Measurements from ENCODE around the gene SLC26A9.

Gene SLC26A9

GRCh38 chr1:205943245-205943644, at the start of gene SLC26A9:
Gene SLC26A9, minus strand, starts transcription at chr1:205943456. Its CDS starts 7,636 bp downstream, at chr1:205935820.
- no peak for FAIRE-seq

- FAIRE-seq = no peak
These were observed 49.1 kb upstream of the SLC26A9 start for GRCh38 chr1:205992218-205992882.

GRCh38 chr1:205991237-205991636, 48.0 kb upstream of the SLC26A9 start:
- FAIRE-seq = no peak

- FAIRE-seq = no peak
These were observed 47.0 kb upstream of the SLC26A9 start for GRCh38 chr1:205990226-205990625.

GRCh38 chr1:205989786-205990185, 46.5 kb upstream of the SLC26A9 start:
- no peak for FAIRE-seq

GRCh38 chr1:205988585-205988995, 45.3 kb upstream of the SLC26A9 start:
- FAIRE-seq = no peak

GRCh38 chr1:205986861-205987260, 43.6 kb upstream of the SLC26A9 start:
- FAIRE-seq = no peak

- no peak for FAIRE-seq
These were observed 43.0 kb upstream of the SLC26A9 start for GRCh38 chr1:205986292-205986691.

- FAIRE-seq = no peak
These were observed 42.2 kb upstream of the SLC26A9 start for GRCh38 chr1:205985330-205986005.

GRCh38 chr1:205983925-205984725, 40.9 kb upstream of the SLC26A9 start:
- no peak for FAIRE-seq

- no peak for FAIRE-seq
These were observed 38.0 kb upstream of the SLC26A9 start for GRCh38 chr1:205981257-205981656.

- FAIRE-seq = no peak
These were observed 37.1 kb upstream of the SLC26A9 start for GRCh38 chr1:205980237-205980870.

- FAIRE-seq = no peak
These were observed 36.0 kb upstream of the SLC26A9 start for GRCh38 chr1:205979301-205979700.

- FAIRE-seq = no peak
These were observed 35.4 kb upstream of the SLC26A9 start for GRCh38 chr1:205978676-205979075.

- FAIRE-seq = no peak
These were observed 34.3 kb upstream of the SLC26A9 start for GRCh38 chr1:205977402-205978014.

GRCh38 chr1:205976708-205977401, 33.6 kb upstream of the SLC26A9 start:
- FAIRE-seq = no peak

- FAIRE-seq = no peak
These were observed 32.8 kb upstream of the SLC26A9 start for GRCh38 chr1:205976036-205976435.

GRCh38 chr1:205975387-205975998, 32.2 kb upstream of the SLC26A9 start:
- FAIRE-seq = no peak

- FAIRE-seq = no peak
These were observed 31.5 kb upstream of the SLC26A9 start for GRCh38 chr1:205974712-205975111.

- FAIRE-seq = no peak
These were observed 30.3 kb upstream of the SLC26A9 start for GRCh38 chr1:205973377-205974232.

All from A204.1 (cell line).